ENCODE measurements around the gene AKAP5.

Gene AKAP5

DNA sequence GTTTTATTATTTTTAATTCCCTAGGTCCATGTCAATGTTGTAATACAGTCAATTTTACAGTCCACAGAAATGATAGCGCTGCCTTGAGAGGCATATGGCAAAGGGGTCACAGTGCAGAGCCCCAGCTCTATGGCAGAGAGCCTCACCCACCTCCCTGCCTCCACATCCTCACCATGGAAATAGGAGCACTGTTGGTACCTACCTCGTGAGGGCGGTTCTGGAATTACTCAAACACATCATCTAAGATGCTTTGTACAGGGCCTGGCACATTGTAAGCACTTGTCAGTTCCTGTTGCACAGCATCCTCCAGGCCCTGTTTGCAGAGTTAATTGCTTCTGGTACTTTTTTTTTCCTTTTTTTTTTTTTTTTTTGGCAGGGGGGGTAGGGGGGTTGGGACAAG lies 4.1 kb upstream of the AKAP5 start:
- DNase-seq: no peak

- DNase-seq: no peak
Measured at GRCh38 chr14:64463195-64463594, 2.1 kb upstream of the AKAP5 start.

DNA sequence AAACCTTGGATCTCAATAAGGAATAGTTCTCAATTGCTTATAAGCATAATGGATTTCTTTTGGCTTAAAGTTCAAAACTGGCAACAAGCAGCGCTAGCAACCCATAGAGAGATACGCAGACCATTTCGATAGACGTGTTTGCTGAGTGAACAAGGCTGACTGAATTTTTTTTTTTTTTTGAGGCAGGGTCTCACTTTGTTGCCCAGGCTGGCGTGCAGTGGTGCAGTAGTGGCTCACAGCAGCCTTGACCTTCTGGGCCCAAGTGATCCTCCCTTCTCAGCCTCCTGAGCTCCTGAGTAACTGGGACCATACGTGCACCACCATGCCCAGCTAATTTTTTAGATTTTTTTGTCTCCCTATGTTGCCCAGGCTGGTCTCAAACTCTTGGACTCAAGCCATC lies 1.4 kb upstream of the AKAP5 start:
- no peak for DNase-seq

GRCh38 chr14:64464651-64465050 lies 648 bp upstream of the AKAP5 start:
- DNase-seq: no peak

GRCh38 chr14:64465831-64466554 lies 694 bp downstream of the AKAP5 start:
- no peak for DNase-seq

DNA sequence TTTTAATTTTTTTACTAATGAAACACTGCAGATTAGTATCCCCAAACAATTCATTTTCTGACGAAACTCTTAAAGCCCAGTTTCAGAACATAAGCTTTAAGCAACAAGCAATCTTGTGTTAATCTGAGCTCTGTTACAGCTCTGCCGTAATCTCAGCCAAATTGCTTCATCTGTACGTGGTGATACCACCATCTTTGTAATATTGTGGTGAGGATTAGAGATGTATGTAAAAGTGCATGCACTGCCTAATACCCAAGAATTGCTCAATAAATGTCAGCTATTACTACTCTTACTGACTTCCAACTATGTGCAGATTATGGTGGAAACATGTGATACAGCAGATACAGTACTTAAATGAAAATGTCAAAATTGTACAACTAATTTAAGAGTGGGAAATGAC lies 1.8 kb downstream of the AKAP5 start:
- no peak for DNase-seq

GRCh38 chr14:64467566-64467965 lies 2.3 kb downstream of the AKAP5 start:
- DNase-seq: no peak

GRCh38 chr14:64468451-64468850 lies 3.2 kb downstream of the AKAP5 start:
- DNase-seq: no peak

DNA sequence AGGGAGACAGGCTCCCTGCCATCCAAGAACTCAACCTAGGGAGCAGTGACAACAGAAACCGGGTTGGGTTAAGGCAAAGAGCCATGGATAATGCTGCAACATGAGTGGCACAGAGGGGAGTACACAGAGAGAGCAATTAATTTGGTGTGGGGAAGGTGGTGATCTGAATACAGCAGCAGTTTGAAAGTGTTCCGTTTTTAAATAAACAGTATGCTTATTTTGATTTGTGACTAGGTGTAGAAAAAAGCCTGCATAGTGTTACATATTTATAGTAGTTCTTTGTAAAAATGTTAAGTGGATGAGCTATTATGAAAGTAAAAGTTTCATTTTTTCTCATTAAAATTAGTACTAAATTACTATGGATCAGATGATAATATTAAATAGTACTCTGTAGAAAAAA lies 8.7 kb downstream of the AKAP5 start:
- DNase-seq: no peak

- no peak for DNase-seq
Measured at GRCh38 chr14:64474698-64475097, 9.4 kb downstream of the AKAP5 start.

GRCh38 chr14:64475585-64476273 lies 10.4 kb downstream of the AKAP5 start:
- DNase-seq: no peak

DNA sequence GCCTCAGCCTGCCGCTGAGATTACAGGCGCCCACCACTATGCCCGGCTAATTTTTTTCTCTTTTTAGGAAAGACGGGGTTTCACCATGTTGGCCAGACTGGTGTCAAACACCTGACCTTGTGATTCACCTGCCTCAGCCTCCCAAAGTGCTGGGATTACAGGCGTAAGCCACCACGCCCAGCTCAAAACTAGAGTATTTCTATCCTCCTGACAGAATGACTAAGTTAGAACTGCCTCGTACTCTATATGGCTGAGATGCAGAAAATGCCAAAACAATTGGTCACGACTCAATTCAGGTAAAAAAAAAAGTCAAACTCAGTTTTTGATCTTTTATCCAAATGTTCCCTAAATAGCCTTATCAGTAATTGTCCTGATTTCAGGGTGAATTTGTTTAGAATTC lies 11.1 kb downstream of the AKAP5 start:
- no peak for DNase-seq

GRCh38 chr14:64478634-64479250 lies 13.4 kb downstream of the AKAP5 start:
- DNase-seq: peak in 1 of 2 donors; percentile 64

- no peak for DNase-seq
Measured at GRCh38 chr14:64488590-64489099, 23.3 kb downstream of the AKAP5 start.

GRCh38 chr14:64491637-64492036 lies 26.3 kb downstream of the AKAP5 start:
- no peak for DNase-seq

DNA sequence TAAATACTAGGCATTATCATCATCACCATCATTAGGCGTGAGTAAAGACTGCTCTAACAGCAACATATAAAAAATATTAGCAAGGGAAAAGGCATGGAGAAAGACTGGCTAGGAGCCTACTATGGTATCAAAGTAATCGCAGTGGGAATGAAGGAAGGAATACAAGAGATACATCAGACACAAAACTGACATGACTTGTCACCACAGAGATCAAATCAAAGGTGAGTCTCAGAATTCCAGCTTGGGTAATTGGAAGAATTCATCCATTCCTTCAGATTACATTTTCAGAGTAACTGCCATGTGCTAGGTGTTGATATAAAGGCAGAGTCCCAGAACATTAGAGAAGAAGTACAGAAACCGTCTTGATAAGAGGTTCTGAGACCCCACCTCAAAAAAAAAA lies 28.2 kb downstream of the AKAP5 start:
- DNase-seq: no peak

GRCh38 chr14:64495252-64495651 lies 30.0 kb downstream of the AKAP5 start:
- DNase-seq: no peak

- no peak for DNase-seq
Measured at GRCh38 chr14:64496764-64497163, 31.5 kb downstream of the AKAP5 start.

- no peak for DNase-seq
Measured at GRCh38 chr14:64500088-64500487, 34.8 kb downstream of the AKAP5 start.

GRCh38 chr14:64501411-64502171 lies 36.3 kb downstream of the AKAP5 start:
- DNase-seq: peak in 1 of 2 donors; percentile 55

DNA sequence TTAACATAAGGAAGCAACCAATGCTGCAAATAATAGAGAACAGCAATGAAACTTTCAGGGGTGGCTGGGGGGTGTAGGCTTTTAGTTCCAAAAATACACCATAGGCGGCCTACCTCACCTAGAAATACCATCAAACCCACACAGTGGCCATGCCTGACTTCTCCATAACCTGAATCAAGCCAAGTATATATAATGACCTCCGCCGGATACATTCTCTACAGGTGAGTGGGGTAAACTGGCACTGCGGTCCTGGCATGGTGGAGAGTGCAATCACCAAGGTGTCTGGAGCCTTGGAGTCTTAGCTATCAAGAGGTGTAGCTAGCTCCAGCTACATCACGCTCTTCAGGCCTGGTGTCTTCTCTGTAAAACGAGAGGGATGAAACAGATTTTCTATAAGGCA lies 37.2 kb downstream of the AKAP5 start:
- DNase-seq: peak in 1 of 2 donors; percentile 48

DNA sequence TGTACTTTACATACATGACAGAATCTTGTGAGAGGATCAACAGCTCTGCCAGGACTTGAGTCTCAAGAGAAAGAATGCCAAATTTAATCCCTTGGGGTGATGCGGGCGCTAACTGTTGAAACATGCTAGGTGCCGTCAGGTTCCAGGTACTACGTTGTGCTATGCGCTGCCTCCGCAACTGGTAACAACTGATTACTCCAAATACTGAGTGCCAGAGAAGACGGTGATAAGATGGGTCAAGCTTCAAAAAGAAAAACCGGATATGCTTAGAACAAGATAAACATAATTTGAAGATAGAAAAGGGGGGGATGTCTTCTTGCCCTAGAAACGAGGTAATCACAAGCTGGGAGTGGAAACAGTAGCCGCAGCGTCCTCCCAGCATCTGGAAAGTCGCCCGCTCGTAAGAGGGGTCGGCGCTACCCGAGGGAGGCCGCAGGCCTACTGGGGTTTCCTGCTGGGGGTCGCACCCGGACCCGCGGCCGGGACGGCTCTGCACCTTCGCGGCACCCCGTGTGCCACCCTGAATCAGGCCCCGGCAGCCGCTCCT lies 37.7 kb downstream of the AKAP5 start:
- peak; percentile 15 to 52 for DNase-seq
